SU-DHL-6 (cell line): ENCODE data around the gene PRSS37.

Source experiments
- CTCF ChIP-seq: fragments of 200-600 bp; sonication (generic); IDR thresholded peaks from one replicate; pipeline ENCODE4 v1.5.1; 2017; ENCODE audit warnings: antibody characterized with exemption, mild to moderate bottlenecking, low read length, moderate library complexity; ENCODE audit not compliant: insufficient read depth, poor library complexity, severe bottlenecking
- EZH2phosphoT487 ChIP-seq: fragments of 200-600 bp; sonication (generic), shearing (Covaris generic); conservative IDR thresholded peaks from 2 replicates; pipeline ENCODE4 v1.6.1; 2018; ENCODE audit warnings: mild to moderate bottlenecking, antibody characterized with exemption, low read length, moderate library complexity, mixed read lengths

DNA sequence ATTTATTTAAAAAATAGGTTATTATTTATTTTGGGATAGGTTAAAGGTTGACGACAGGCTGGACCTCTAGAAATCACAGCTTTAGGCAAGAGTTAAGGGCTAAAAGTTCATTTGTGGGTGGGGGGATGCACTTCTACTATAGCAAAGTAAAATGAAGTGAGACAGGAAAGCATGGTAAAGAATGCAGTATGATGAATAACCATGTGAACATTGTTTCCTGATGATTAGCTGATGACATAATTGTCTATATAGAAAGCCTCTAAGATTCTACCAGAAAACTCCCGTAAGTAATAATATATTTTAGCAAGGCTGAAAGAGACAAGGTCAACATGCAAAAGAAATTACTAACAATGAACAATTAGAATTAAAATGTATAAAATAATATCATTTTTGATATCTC is 25.7 kb upstream of the PRSS37 start:
- TF ChIP-seq CTCF, result no peak
- TF ChIP-seq EZH2phosphoT487, result no peak
